Ectodermal cell (in vitro differentiated cells): ENCODE results near the gene EML5. TPM values are rescaled to one million over a fixed set of nuclear protein-coding genes. Genes with fewer than 3 reads are reported as not detected.
A peak's percentile ranks its signal among the peaks of the same experiment; 100 is the strongest.

ENCODE experiments used
- H3K27ac ChIP-seq: 2 replicates; pipeline ENCODE4 v1.7.0; 2013; ENCODE audit warnings: mild to moderate bottlenecking, low read depth, low read length; ENCODE audit not compliant: insufficient read depth, poor library complexity, severe bottlenecking
- H3K27me3 ChIP-seq: 2 replicates; pipeline ENCODE4 v1.7.0; 2013; ENCODE audit warnings: mild to moderate bottlenecking, low read length; ENCODE audit not compliant: insufficient read depth, control insufficient read depth, poor library complexity, severe bottlenecking
- H3K36me3 ChIP-seq: one replicate; pipeline ENCODE4 v1.7.0; 2013; ENCODE audit warnings: low read length; ENCODE audit not compliant: control insufficient read depth, insufficient read depth
- H3K4me1 ChIP-seq: one replicate; pipeline ENCODE4 v1.7.0; 2013; ENCODE audit warnings: low read length; ENCODE audit not compliant: control insufficient read depth, insufficient read depth
- H3K4me3 ChIP-seq: 2 replicates; pipeline ENCODE4 v1.7.0; 2013; ENCODE audit warnings: low read depth, low read length, control low read depth; ENCODE audit not compliant: insufficient read depth
- H3K9me3 ChIP-seq: 2 replicates; pipeline ENCODE4 v1.7.0; 2013; ENCODE audit warnings: mild to moderate bottlenecking, low read length, moderate library complexity; ENCODE audit not compliant: control insufficient read depth
- WGBS, 2 experiments: methylation state at CpG; one replicate each; pipeline ENCODE4 v1.1.7; 2013; ENCODE audit warnings: missing lambda C conversion rate in 2 of 2; 5-methylcytosine and 5-hydroxymethylcytosine counted together
- polyA plus RNA-seq, 4 experiments: library from polyadenylated mRNA; stranded (reverse); fragments of 50-300 nt; gene quantifications; one replicate each; pipeline ENCODE4 v1.2.3, GENCODE V29; 2013

The EML5 gene
- 0.50 TPM for polyA plus RNA-seq (2013, experiment 1 of 4)
- 1.1 TPM for polyA plus RNA-seq (2013, experiment 2 of 4)
- polyA plus RNA-seq (2013, experiment 3 of 4) = 1.1 TPM
- polyA plus RNA-seq (2013, experiment 4 of 4) = 0.41 TPM

DNA sequence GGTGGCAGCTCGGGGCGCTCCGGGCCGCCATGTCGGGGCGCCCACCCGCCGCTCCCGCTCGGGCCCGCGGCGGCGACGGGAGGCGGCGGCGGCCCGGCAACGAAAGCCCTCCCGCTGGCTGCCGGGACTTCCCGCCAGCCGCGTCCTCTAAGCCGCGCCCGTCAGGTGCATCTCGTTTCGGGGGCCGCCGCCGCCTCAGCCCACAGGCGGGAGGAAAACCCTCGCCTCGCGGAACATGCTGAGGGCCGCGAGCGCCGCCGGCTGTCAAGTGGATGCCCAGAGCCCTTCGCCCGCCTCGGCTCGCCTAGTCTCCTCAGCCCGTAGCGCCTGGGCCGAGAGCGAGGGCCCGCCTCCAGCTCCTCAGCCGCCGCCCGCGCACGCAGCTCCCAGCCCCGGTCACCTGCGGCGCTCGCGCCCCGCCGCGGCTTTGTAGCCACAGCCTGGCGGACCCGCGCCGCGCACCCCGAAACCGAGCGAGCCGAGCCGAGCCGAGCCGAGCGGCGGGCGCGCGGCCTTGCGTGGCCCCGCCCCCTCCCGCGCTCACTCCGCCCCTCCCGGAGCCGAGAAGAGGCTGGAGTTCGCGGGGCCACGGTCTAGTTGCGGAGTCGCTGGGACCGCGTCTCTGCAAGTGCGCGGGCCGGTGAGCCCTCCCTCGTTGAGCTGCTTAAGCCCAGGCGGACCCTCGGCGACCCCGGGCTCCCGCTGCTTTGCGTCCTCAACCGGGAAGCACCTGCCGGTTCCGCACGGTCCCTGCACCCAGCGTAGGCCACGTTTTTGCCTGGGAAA, at the start of gene EML5:
TSS of gene EML5 (minus strand) at position 481 of the 786 bp plus-strand sequence. CDS start at position 31, 450 bp downstream.
- H3K27ac ChIP-seq = no peak within 1 kb of the TSS

DNA sequence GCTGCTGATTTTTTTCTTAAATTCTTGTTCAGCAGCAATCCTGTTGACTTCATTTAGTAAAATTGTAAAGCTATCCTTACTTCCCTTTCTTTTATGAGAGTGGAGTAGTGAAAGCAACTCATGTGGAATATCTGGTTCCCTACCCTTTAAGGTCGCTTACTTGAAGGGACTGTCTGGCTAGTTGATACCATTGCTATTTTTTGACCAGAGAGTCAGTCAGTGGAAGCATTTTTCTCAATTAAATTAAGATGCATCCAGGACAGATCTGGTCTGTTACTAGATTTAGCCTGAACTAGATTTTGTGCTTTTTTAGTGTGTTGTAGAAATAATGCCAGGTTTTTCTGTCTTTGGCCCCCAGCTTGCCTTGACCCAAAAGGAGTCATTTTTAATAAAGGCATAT, 49.7 kb upstream of the EML5 start:
- Histone ChIP-seq H3K36me3 (no peaks in the 10 kb centered on the region), H3K4me3 (no peak overlapping the region), H3K27me3 (no peaks in the 10 kb centered on the region), H3K9me3 (no peaks in the 10 kb centered on the region), H3K4me1 (no peaks in the 10 kb centered on the region), H3K27ac (no peak overlapping the region)
- WGBS, 2 experiments = 90 to 91% methylated on average over 1 of the region's 1 CpG

More for the DNA sequence above, at the start of gene EML5:
- peaks cover 59% of the 10 kb centered on the region for H3K27me3 ChIP-seq
- no peaks in the 10 kb centered on the region for H3K4me1 ChIP-seq
- 0 to 1% methylated on average over 111 of the region's 111 CpGs for WGBS, 2 experiments
- peak within 1 kb of the TSS; percentile 40 for H3K4me3 ChIP-seq
- H3K9me3 ChIP-seq = no peaks in the 10 kb centered on the region
- H3K36me3 ChIP-seq = no peaks in the 10 kb centered on the region

DNA sequence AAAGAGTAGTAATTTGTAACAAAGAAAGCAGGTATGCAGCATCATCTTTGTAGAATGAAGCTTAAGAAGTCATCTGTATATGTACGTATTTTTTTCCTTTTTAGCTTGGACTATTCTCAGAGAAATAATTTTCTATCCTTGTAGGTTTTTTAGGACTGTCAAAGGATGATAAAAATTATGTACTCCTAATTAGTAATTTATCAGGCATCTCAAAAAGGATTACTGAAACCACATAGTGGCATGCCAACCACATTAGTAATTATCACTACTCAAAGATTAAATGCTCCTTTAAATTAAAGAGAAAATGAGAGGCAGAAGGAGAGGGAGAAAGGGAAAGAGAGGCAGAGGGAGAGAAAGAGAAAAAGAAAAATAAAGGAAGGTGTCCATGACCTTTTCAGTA, 49.0 kb upstream of the EML5 start:
- Histone ChIP-seq H3K27ac (no peak overlapping the region), H3K27me3 (no peaks in the 10 kb centered on the region), H3K4me1 (no peaks in the 10 kb centered on the region), H3K36me3 (no peaks in the 10 kb centered on the region), H3K9me3 (no peaks in the 10 kb centered on the region), H3K4me3 (no peak overlapping the region)
- WGBS, 2 experiments = 94 to 100% methylated on average over 1 of the region's 1 CpG

DNA sequence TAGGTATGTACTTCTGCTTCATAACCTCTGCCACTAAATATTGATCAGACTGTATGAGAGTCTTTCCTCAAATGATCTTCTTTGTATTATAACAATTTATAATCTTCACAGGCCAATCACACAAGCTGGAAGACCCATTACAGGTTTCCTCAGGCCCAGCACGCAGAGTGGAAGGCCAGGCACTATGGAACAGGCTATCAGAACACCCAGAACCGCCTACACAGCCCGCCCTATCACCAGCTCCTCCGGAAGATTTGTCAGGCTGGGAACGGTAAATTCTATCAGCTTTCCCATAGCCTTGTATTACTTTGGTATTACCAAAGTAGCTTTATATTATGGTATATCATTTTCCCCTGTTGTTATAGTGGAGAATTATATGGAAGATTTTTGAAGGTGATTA, 48.2 kb upstream of the EML5 start:
- H3K27me3 ChIP-seq = no peaks in the 10 kb centered on the region
- H3K27ac ChIP-seq = no peak overlapping the region
- H3K4me1 ChIP-seq = no peaks in the 10 kb centered on the region
- 94 to 98% methylated on average over 3 to 5 of the region's 5 CpGs for WGBS, 2 experiments
- H3K4me3 ChIP-seq = no peak overlapping the region
- no peaks in the 10 kb centered on the region for H3K36me3 ChIP-seq
- no peaks in the 10 kb centered on the region for H3K9me3 ChIP-seq

DNA sequence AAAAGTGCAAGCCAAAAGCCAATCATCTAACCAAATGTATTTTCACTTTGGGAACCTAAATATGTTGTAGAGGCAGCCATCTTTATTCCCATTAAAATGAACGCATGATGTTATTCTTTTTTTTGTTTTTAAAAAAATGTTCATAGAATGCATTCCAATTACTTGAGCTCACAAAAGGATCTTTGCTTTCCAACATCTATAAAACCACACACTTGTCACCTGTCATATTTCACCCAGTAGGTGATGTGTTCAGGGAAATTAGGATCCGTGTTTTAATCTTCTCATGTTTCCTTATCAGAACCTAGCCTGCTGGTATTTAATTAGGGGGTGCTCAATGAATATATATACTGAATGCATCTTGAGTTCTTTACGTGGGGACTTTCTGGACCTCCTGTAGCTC, 45.3 kb upstream of the EML5 start:
- Histone ChIP-seq H3K4me3 (no peak overlapping the region), H3K9me3 (no peaks in the 10 kb centered on the region), H3K27ac (no peak overlapping the region), H3K4me1 (no peaks in the 10 kb centered on the region), H3K36me3 (no peaks in the 10 kb centered on the region), H3K27me3 (no peaks in the 10 kb centered on the region)
- 92% methylated on average over 2 to 3 of the region's 3 CpGs for WGBS, 2 experiments

DNA sequence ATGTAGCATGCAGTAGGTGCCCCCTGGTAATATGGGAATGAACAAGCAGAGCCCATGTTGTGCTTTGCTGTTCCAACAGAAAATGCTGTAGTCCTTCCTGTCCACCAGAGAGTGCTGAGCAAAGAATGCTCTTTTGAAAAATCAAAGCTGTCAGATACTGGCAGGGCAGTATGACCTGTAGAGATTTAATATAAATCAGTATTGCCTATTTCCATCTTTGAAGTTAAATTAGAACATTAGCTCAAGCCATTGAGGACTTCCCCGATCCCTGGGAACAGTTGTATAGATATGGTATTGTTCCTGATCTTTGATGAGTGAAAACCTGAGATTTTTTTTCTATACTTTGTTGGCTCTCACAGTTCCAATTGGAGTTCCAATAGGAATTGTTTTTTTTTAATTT, 44.7 kb upstream of the EML5 start:
- no peaks in the 10 kb centered on the region for H3K9me3 ChIP-seq
- no peak overlapping the region for H3K27ac ChIP-seq
- H3K27me3 ChIP-seq = no peaks in the 10 kb centered on the region
- H3K4me1 ChIP-seq = no peaks in the 10 kb centered on the region
- no peaks in the 10 kb centered on the region for H3K36me3 ChIP-seq
- no peak overlapping the region for H3K4me3 ChIP-seq
- WGBS, 2 experiments = 100% methylated on average over 1 of the region's 1 CpG

DNA sequence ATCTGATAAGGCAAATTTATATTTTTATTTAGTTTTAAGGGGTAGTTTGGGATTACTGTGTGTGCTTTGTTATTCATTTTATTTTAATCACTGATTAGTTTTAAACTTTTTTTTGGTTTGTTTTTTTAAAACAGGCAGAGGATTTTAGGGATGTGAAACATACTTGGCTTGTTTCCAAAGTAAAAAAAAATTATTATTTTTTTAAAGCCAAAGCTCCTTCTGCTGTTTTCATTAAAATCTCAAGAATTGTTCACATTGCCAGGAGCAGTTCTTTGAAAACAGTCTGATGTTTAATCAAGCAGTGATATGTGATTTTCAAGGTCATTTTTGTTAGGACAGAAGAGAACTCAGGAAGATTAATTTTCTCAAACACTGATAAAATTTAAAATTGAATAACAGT, 42.9 kb upstream of the EML5 start:
- Histone ChIP-seq H3K27ac (no peak overlapping the region), H3K36me3 (no peaks in the 10 kb centered on the region), H3K27me3 (no peaks in the 10 kb centered on the region), H3K9me3 (no peaks in the 10 kb centered on the region), H3K4me3 (no peak overlapping the region), H3K4me1 (no peaks in the 10 kb centered on the region)

DNA sequence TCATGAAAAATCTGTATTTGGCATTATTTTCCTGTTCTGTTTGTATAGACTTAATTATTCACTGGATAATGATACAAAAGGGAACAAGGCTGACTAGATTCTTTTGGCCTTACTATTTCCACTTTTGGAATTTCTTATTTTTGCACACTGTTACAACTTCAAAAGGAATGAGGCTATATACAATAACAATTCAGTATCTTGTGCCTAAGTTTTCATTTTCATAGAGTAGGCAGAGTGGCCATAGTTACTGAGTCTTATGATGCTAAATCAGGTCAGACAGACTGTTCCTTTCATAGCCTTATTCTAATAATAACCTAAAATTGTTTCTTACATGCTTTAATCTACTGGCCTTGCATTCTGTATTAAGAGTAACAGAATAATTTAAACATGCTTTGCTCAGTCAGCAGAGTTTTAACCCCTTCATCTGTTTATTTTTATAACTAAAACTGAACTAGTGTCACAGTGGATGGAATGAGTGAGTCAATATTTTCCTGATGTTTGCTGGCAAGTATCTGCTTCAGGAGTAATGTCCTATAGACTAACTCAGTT, 42.2 kb upstream of the EML5 start:
- no peak overlapping the region for H3K27ac ChIP-seq
- no peaks in the 10 kb centered on the region for H3K27me3 ChIP-seq
- H3K9me3 ChIP-seq = no peaks in the 10 kb centered on the region
- no peaks in the 10 kb centered on the region for H3K36me3 ChIP-seq
- H3K4me1 ChIP-seq = no peaks in the 10 kb centered on the region
- no peak overlapping the region for H3K4me3 ChIP-seq

DNA sequence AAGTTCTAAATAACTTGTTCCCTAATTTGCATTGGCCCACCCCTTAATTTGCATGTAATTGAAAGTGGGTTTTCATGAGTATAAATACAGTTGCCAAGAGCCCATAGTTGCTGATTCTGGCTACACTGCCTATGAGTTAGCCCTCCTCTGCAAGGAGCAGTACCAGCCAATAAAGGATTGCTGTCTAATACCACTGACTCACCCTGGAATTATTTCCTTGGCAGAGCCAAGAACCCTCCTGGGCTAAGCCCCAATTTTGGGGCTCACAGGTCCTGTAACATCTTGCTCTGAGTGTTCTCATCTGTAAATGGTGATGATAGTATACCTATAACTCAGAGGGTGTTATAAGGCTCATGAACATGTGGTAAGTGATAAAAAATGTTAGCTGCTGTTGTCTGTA, 38.5 kb upstream of the EML5 start:
- Histone ChIP-seq H3K27me3 (no peaks in the 10 kb centered on the region), H3K36me3 (no peaks in the 10 kb centered on the region), H3K9me3 (no peaks in the 10 kb centered on the region), H3K4me1 (no peaks in the 10 kb centered on the region), H3K27ac (no peak overlapping the region), H3K4me3 (no peak overlapping the region)

DNA sequence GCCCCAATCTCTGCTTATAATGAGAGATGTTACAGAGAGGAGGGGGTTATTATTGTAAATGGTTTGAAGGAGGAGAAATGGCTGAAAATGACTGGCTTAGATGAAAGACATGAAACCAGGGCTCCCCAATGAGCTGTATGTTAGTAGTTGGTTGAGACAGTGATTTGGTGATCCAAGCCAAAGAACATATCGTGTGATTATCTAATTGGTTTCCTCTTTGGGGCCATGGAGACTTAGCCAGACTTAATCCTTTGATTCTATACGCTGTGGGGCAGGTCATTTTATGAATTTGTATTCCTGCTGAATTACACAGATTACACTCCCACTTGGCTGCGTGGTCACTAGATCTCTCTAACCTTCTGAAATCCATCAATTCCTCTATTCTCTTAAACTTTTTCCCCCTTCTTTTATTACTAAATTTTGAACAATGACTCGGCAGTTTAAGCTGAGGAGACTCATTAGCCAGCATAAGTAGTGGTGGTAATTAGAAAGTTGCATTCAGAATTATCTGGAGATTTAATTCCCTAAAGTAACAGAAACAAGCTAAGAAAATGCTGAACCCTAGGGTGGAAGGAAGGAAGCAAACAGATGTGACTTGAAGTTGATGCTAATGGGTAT, 37.0 kb upstream of the EML5 start:
- 90 to 94% methylated on average over 4 of the region's 4 CpGs for WGBS, 2 experiments
- Histone ChIP-seq H3K27me3 (no peaks in the 10 kb centered on the region), H3K27ac (no peak overlapping the region), H3K4me3 (no peak overlapping the region), H3K36me3 (no peaks in the 10 kb centered on the region), H3K4me1 (peaks cover 4% of the 10 kb centered on the region), H3K9me3 (no peaks in the 10 kb centered on the region)
